Daoy (cell line): Measurements from ENCODE around the gene MNAT1. TPM values are rescaled to one million over a fixed set of nuclear protein-coding genes. Genes with fewer than 3 reads are reported as not detected.
"Not testable (repeated sequence)": the region's sequence is repeated elsewhere in the genome, so short reads cannot be mapped to it uniquely, and the experiment has no call there.

Experiments
- DNase-seq: peaks from one replicate; pipeline ENCODE4 v3.0.0-alpha.2; 2015; ENCODE audit warnings: low read depth
- total RNA-seq: library from RNA; depleted of rRNA; stranded (reverse); fragments of >200 nt; shearing (Covaris generic); gene quantifications from 2 replicates; pipeline ENCODE4 v1.2.3, GENCODE V29; 2014

The MNAT1 gene
- total RNA-seq, 1 experiment from 2014 or later: 91.6 TPM

DNA sequence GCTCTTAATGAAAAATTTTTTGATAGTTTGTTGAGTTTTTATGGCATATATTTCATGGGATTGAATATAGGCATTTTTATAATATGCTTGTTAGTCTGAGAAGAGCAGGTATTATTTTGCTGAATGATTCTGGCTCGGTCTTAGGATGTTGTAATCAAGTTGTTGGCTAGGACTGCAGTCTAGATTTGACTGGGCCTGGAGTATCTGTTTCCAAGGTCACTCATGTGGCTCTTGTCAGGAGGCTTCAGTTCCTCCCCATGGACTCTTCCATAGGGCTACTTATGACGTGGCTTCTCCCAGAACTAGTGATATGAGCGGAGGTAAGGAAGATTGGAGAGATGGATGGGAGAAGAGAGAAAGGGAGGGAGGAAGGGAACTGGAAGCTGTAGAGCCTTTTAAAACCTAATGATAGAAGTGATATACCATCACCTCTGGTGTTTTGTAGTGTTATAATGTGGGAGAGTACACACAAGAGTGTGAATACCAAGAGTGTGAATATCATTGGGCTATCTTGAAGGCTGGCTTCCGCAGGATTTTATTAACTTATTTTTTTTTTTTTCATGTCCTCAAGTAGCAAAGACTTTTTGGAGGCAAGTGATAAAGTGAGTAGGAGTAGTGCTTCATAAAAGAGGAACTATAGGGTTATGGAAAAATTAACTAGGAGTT lies 4.4 kb downstream of the MNAT1 start:
- no peak for DNase-seq

DNA sequence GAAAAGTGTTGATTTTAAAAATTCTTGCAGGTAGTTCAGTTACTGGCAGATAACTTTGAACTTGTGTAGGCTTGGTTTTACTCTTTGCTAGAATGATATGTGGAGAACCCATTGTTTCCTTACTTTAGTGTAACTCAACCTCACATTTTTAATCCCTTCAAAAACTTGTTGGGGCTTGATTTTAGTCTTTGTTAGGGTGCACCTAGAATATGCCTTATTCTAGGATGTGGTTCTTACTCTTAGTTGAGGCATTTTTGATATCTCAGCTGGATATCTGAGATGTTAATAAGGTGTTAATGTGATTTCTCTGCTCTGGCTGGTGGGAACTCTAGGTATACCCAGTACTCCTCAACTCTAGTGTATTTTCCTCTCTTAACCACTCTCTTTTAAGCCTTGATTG lies 10.0 kb downstream of the MNAT1 start:
- DNase-seq: no peak

DNA sequence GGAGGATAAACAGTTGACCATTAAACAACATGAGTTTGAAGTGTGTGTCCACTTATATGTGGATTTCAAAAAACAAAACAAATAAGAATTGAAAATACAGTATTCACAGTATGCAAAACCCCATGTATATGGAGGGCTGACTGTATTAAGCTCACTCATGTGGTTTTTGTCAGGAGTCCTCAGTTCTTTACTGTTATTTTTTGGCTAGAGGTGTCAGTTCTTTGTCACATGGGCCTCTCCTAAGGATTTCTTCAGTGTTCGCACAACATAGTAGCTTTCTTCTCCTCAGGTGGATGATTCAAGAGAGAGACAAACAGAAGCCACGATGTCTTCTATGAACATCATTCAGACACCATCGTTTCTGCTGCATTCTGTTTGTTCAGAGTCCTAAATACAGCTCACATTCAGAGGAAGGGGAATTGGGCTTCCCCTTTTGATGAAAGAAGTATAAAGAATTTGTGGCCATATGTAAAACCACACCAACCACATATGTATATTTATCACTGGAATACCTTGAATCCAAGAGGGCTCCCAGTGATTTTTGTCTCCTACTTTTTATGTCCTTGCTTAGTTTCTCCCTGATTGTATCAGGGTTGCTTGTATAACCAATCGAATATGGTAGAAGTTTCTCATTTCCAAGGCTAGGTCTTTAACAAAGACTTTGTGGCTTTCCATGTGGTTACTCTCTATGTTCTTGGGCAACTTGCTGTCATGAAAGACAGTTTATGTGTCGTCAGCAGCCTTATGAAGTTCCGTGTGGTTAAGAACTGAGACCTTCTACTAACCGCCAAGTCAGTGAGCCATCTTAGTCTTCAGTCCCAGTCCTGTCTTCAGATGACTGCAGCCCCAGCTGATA lies 18.9 kb downstream of the MNAT1 start:
- peak; percentile 12 for DNase-seq

DNA sequence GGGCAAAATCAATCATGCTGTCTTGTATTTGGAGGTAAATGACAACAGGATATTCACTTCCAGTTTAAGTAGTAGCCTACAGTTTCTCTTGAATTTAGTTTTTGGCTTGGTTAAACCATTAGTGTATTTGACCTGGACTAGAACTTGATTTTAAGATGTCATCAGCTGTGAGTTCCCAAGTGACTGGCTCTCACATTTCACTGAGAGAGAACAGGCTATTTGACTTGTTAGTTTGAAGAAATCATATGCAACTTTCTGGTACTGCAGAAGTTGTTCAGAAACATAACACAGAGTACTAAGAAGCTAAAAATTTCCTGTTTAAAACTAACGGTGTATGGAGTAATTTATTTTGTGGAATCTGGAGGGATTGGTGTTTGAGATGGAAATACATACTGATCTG lies 22.3 kb downstream of the MNAT1 start:
- DNase-seq: no peak

DNA sequence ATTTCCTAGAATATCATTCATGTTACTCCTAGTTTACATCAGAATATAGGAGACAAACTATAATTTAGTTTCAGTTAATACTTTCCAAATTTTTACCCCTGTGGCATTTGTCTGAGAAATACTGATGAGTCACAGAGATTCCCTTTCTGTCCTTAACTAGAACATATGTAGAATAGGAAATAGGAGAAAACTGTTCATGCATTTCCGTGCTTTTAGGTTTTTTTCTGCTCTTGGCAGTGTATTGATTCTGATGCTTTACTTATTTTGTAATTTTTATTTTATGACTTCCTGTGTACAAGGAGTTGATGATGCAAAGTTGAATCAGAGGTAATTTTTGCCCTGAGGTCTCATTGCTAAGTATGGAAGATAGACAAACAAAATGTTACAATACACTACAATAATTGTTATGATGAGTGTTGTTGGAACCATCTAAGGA lies 23.0 kb downstream of the MNAT1 start:
- DNase-seq: no peak

DNA sequence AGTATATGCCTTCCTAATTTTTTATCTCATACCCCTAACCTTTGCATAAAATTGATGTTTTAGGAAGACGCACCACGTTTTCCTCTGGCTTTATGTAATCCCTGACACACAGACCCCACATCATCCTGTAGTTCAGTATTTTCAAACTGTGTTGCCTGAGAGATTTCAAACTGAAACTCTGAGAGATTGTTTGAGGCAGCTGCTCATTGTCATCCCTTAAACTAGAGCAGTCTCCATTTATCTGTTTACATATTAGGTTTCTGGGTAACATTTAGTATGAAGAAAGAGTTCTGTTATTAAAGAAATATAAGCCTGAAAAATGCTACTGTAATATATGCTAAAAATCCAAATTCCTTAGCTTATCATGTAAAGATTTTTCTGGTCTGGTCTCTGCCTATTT lies 24.3 kb downstream of the MNAT1 start:
- DNase-seq: no peak

DNA sequence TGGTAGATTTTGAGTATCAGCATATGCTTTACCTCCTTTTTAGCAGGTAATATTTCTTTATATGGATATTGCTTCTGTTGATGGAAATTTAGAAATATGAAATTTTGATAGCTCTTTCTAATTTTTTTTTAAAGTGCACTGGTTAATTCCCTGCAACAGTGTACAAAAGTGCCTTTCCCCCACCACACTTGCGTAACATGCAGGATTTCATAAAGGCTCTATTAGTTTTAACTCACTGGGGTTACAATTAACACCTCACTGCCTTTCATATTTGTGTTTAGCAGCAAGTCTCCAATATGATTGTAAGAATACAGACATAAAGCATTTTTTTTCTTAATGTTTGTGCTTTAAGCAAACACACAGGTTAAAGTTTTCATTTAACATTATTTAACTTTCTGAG lies 25.6 kb downstream of the MNAT1 start:
- DNase-seq: no peak

DNA sequence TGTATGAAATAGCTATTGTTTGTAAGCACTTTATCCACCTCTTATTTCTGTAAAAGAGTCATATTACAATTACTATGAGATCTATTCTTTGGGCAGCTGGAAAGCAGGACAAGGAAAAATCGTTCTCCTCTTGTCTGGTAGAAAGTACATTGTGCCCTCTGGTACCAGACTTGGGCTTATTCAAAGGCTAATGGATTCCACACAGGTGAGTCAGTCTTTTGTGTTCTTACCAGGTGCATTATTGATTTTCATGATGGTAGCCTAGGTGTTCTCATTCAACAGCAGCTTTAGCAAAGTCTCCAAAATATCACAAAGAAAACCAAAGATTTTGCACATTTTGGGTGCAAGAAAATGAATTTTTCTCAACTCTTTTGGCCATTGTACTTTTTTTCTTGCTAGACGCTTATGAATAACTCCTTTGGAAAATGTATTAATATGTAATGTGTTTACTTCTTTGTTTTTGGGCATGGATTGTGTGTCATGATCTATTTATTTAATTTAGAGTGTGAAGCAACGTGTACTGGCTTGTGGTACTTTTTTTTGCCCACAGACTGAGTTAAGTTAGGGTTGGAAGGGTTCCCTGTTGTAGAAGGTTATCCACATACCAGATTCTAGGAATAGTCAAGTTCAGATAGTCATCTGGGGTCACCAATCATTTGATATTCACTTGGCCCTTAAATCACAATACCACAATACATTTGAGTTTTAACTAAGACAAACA lies 26.2 kb downstream of the MNAT1 start:
- no peak for DNase-seq

DNA sequence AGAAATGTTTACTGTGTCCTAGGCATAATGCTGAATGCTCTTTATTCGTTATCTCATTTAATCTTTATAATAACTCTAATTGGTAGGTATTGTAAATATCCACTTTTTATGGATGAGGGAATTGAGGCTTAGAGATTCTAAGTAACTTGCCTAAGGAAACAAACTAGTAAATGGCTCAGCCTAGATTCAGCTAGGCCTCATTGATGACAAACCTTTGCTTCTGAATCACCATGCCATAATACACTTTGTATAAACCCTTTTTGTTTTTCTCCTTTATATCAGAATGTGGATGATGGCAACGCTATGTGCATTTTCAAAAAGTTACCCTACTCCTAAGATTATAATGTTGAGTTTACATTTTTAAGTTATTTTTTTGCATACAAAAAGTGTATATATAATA lies 34.0 kb downstream of the MNAT1 start:
- DNase-seq: no peak

DNA sequence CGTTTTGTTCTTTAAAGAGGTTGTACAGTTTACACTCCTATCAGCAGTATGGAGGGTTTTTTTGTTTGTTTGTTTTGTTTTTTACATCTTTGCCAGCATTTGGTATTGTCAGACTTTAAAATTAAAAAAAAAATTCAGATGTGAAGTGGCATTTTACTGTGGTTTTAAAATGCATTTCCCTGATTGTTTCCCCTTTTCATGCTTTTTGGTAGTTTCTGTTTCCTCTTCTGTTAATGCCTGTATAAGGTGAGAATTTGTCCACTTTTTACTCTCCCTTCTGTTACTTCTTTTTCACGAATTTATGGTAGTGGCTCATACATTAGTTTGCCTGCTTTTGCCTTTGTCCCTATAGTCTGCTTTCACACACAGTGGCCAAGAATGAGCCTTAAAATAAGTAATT lies 36.6 kb downstream of the MNAT1 start:
- no peak for DNase-seq

DNA sequence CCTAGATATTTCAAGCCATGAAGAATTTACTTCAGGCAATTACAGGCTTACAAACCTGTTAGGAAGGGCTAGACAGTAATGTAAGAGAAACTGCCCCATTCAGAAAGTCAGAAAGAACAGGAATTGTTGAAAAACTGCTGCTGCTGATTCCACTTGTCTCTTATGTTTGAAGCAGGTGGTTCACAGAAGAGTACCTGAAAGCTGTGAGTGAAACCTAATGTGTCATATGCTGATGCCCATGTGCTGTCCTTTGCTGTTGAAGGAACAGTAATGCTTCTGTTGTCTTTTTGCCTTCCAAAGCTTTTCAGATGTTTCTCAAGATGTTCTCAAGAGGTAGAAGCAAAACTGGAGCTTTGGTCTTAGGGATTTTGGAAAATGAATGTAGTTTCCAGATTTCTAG lies 39.0 kb downstream of the MNAT1 start:
- no peak for DNase-seq

DNA sequence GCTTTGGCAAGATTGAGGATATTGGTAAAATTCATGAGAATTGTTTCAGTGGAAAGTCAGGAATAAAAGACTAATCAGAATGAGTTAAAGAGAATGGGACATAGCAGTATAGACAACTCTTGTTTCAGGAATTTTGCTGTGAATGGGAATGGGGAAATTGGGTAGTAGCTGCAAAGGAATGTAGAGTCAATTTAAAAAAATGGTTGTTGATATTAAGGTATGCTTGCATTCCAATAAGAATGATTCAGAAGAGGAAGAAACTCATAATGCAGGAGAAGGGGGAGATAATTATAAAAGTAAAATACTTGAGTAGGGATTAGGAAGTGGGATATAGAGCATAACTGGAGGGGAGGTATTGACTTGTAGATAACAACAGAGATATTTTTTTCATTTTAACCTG lies 40.7 kb downstream of the MNAT1 start:
- DNase-seq: peak; percentile 42

DNA sequence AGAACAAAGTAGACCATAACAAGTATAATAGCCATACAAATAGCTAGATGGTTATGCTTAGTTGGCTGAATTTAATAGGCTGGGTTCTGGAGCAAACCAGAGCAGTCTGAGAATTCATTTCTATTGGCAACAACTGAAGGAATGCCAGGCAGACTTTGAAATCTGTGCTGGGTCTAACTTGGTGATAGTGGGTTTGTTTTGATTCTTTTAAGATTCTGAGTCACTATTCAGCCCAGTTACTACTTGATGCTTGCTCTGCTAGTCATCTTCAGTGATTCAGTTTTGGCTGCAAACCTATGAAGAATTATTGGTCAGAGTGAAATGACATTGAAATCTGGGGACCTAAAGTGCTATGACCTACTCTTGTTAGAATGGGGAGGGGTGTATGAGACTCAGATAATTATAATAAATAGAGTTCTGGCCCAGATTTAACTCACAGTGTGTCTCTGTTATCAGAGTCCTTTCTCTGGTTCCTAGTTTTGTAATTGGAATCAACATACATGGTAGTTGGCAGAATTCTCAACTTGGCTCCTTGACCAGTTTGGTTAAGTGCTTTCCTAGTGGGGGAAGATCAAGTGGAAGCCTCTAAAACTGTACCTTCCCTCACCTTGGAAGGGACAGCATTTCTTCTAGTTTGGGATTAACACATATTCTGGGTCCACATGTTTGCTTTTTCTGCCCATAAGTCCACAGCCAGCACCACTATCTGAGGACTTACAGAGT lies 43.5 kb downstream of the MNAT1 start:
- DNase-seq: peak; percentile 74

DNA sequence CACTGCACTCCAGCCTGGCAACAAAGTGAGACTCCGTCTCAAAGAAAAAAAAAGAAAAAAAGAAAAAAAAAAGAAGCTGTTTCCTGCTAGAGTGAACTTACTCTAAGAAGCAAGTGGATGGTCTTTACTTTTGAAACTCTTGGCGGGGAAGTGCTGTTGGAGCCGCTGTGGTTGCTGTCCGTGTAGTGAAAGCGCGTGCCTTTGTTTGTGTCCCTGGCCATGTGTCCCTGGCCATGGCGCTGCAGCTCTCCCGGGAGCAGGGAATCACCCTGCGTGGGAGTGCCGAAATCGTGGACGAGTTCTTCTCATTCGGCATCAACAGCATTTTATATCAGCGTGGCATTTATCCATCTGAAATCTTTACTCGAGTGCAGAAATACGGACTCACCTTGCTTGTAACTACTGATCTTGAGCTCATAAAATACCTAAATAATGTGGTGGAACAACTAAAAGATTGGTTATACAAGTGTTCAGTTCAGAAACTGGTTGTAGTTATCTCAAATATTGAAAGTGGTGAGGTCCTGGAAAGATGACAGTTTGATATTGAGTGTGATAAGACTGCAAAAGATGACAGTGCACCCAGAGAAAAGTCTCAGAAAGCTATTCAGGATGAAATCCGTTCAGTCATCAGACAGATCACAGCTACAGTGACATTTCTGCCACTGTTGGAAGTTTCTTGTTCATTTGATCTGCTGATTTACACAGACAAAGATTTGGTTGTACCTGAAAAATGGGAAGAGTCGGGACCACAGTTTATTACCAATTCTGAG lies 45.4 kb downstream of the MNAT1 start:
- not testable (repeated sequence) for DNase-seq

DNA sequence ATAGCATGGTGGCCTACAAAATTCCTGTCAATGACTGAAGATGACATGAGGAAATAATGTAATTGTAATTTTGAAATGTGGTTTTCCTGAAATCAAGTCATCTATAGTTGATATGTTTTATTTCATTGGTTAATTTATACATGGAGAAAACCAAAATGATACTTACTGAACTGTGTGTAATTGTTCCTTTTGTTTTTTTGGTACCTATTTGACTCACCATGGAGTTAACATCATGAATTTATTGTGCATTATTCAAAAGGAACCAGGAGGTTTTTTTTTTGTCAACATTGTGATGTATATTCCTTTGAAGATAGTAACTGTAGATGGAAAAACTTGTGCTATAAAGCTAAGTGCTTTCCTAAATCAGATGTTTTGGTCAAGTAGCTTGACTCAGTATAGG lies 46.0 kb downstream of the MNAT1 start:
- not testable (repeated sequence) for DNase-seq

DNA sequence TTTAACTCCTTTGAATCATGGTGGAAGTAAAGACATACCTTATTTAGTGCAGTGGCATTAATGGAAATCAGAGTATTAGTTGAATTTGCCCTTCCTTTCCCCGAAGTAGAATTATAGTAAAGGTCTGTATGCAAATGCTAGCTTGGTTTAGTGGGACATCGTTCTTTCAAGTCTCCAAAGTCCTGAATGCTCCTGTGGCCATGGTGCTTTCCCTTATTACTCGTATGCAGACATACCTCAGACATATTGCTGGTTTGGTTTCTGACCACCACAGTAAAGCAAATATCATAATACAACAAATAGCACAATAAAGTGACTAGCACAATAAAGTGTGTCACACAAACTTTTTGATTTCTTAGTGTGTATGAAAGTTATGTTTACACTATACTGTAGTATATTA lies 52.3 kb downstream of the MNAT1 start:
- DNase-seq: no peak

DNA sequence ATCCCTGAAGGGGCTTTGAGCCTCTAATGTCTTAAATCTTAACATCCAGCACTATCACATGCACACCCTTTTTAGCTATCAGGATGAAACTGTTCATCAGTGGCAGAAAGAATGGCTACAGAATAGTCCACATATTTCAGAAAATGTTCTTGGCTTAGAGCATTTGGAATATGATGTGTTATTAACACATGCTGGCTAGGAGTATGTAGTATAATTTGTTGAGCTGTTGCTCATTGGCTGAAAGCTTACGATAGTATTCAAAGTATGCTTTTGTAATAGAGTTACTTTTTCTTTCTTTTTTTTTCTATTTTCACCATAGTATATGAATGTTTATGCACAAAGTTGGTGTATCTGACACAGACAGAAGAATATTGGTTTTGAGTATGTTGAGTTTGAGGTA lies 55.1 kb downstream of the MNAT1 start:
- DNase-seq: no peak

DNA sequence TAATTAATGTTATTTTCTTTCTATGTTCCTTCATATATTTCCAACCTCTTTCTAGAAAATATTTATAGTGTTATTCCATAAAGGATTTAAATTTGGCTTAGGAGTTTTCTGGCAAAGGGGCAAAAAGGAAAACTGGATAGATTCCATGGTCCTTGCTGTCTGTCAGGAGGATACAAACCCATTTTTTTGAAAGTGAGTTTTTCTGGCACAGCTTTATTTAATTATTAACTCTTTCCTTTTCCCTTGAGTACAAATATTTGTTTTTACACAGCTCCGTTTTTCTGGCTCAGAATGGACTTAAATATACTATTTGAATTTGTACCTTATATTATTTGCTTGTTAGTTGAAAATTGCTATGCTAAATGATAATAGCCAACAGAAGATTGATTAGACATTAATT lies 56.3 kb downstream of the MNAT1 start:
- DNase-seq: no peak

DNA sequence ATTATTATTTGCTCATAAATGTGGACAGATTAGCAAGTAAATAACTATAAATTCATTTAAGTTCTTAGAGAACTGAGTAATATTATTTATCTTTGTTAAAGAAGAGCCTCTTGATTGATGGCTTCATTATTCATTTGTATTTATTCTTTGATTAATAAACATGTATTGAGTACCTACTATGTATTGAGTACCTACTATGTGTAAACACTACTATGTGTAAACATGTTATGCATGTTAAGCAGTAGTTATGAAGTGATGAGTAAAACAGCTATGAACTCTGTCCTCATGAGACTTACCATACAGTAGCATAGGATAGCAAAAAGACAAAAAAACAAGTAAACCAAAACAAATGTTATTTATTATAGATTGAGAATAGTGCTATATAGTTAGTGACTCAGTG lies 61.9 kb downstream of the MNAT1 start:
- no peak for DNase-seq

DNA sequence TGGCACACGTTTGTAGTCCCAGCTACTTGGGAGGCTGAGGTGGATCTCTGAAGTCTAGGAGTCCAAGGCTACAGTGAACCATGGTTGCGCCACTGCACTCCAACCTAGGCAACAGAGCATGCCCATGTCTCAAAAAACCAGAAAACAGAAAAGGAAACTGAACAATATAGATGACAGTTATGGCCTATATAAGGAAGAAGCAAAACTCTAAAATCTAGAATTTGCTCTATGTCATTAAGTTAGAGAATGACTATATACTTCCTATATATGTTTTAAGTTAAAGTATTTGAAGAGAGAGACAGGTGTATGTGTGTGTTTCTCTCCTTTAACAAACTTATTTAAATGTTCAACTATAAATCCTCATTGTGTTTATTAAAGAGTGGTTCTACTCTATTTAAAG lies 65.8 kb downstream of the MNAT1 start:
- DNase-seq: no peak

DNA sequence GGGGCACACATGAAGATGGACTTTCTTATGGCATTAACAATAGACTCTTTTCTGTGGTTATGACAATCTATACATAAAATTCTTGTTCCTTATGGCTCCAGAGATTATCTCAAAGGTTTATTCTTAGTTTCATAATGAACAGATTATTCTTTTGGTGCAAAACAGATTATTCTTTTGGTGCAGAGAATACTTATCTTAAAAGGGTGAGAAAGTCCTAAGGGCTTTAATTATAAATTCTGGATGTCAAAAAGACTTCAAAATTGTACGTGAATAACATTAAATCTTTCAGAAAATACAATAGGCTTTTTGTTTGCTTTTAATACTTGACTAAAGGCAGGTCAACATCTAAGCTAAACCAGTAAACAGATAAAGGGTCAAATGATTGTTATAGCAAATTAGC lies 69.3 kb downstream of the MNAT1 start:
- no peak for DNase-seq
